ENCODE measurements around the gene WASF2. TPM values are rescaled to one million over a fixed set of nuclear protein-coding genes. Genes with fewer than 3 reads are reported as not detected.

WASF2 gene
- total RNA-seq, 3 donors from 2014 or later: 41.6 to 93.5 (median 43.2) TPM

GRCh38 chr1:27355683-27356082 lies 134.3 kb downstream of the WASF2 start:
- intact Hi-C loops (cut with DNase I; ENCODE audit: low total_unique reads): no loop called here
- Histone ChIP-seq H3K36me3 (no peaks in the 10 kb centered on the region), H3K4me3 (no peak overlapping the region), H3K27ac (no peak overlapping the region), H3K4me1 (no peaks in the 10 kb centered on the region), H3K9me3 (no peaks in the 10 kb centered on the region), H3K27me3 (no peaks in the 10 kb centered on the region)
- no peak for DNase-seq (ENCODE audit: low spot score in 2 of 2)
- TF ChIP-seq POLR2AphosphoS5 (IDR thresholded peaks at IDR 0.05): no peak
- no peak for TF ChIP-seq POLR2A (IDR thresholded peaks at IDR 0.05)
- TF ChIP-seq CTCF (IDR thresholded peaks at IDR 0.05): no peak

Other genes starting within 250 kb of the WASF2 start
- 10 to 100 TPM; 20.0 to 28.0 (median 26.5) TPM for gene TMEM222, start 168.0 kb downstream of the WASF2 start, total RNA-seq
- gene SYTL1, start 148.1 kb downstream of the WASF2 start, total RNA-seq: 10 to 100 TPM in 2 of 3 donors, under 1 TPM in 1; 0.96 to 33.1 (median 22.3) TPM
- 10 to 100 TPM; 29.4 to 67.5 (median 52.0) TPM for gene MAP3K6, start 123.2 kb downstream of the WASF2 start, total RNA-seq
- 10 to 100 TPM in 1 of 3 donors, 1 to 10 TPM in 2; 6.0 to 10.5 (median 7.4) TPM for gene FCN3, start 115.3 kb downstream of the WASF2 start, total RNA-seq
- gene CD164L2, start 106.8 kb downstream of the WASF2 start, total RNA-seq: 1 to 10 TPM in 1 of 3 donors, under 1 TPM in 1, not detected in 1; 0.66 to 5.3 TPM
- under 1 TPM in 2 of 3 donors, not detected in 1; 0.16 to 0.66 TPM for gene GPR3, start 97.5 kb downstream of the WASF2 start, total RNA-seq
- 10 to 100 TPM; 10.7 to 17.1 (median 15.4) TPM for gene AHDC1, start 114.0 kb upstream of the WASF2 start, total RNA-seq
- 10 to 100 TPM; 22.1 to 46.9 (median 24.3) TPM for gene FGR, start 145.0 kb upstream of the WASF2 start, total RNA-seq
- 10 to 100 TPM; 18.7 to 50.6 (median 47.4) TPM for gene IFI6, start 182.0 kb upstream of the WASF2 start, total RNA-seq
- gene FAM76A, start 235.8 kb upstream of the WASF2 start, total RNA-seq: 10 to 100 TPM; 13.5 to 34.2 (median 14.4) TPM

Data from breast epithelium (tissue), 4 donors.